Caco-2 (cell line): ENCODE measurements around the gene TENM4. TPM values are rescaled to one million over a fixed set of nuclear protein-coding genes. Genes with fewer than 3 reads are reported as not detected.

ENCODE experiments used
- BruUV-seq: library from RNA; stranded (reverse); fragments of 400-500 nt; replicated peaks from 2 replicates; lab custom pipeline; 2021; lab: Mats Ljungman, UMichigan
- CTCF ChIA-PET: fragments of 300-600 bp; sonication (Branson Sonifier 250); formaldehyde crosslinking; loops from one replicate; lab custom pipeline; 2022; ENCODE audit warnings: antibody characterized with exemption; lab: Charles Lee
- POLR2A ChIA-PET: fragments of 300-600 bp; sonication (Branson Sonifier 250); formaldehyde crosslinking; loops from one replicate; lab custom pipeline; 2022; ENCODE audit warnings: antibody characterized with exemption; lab: Charles Lee
- DNase-seq, 2 experiments: peaks; one replicate each; pipeline versions ENCODE4 v3.0.0 to v3.0.0-alpha.2; 2020 to 2022
- H3K27me3 ChIP-seq: replicated peaks from 2 replicates; pipeline ENCODE4 v1.6.0; 2011; ENCODE audit warnings: low read length; ENCODE audit not compliant: control insufficient read depth, insufficient read depth
- H3K36me3 ChIP-seq: 2 replicates; pipeline ENCODE4 v1.5.1; 2011; ENCODE audit warnings: low read length; ENCODE audit not compliant: control insufficient read depth, insufficient read depth
- H3K4me1 ChIP-seq: fragments of 250-450 bp; sonication (Bioruptor Pico); 2 replicates; pipeline ENCODE4 v1.5.1; 2020; ENCODE audit warnings: mild to moderate bottlenecking
- H3K4me3 ChIP-seq: 2 replicates; pipeline ENCODE4 v1.5.1; 2011; ENCODE audit warnings: low read depth, mild to moderate bottlenecking, control low read depth, low read length
- H3K9me3 ChIP-seq: fragments of 250-450 bp; sonication (Bioruptor Pico); 2 replicates; pipeline ENCODE4 v1.5.1; 2020; ENCODE audit warnings: mild to moderate bottlenecking, moderate library complexity
- H3K27ac Mint-ChIP-seq: one replicate; pipeline ENCODE4 v1.8.0; 2022; ENCODE audit warnings: mixed read lengths; ENCODE audit not compliant: unreplicated experiment
- H3K27me3 Mint-ChIP-seq: one replicate; pipeline ENCODE4 v1.8.0; 2022; ENCODE audit warnings: mixed read lengths; ENCODE audit not compliant: insufficient read depth, unreplicated experiment
- H3K36me3 Mint-ChIP-seq: one replicate; pipeline ENCODE4 v1.8.0; 2022; ENCODE audit warnings: mild to moderate bottlenecking, mixed read lengths; ENCODE audit not compliant: insufficient read depth, unreplicated experiment
- H3K4me1 Mint-ChIP-seq: one replicate; pipeline ENCODE4 v1.8.0; 2022; ENCODE audit warnings: low read depth, mixed read lengths; ENCODE audit not compliant: unreplicated experiment
- H3K4me3 Mint-ChIP-seq: one replicate; pipeline ENCODE4 v1.8.0; 2022; ENCODE audit warnings: mild to moderate bottlenecking, moderate library complexity, mixed read lengths; ENCODE audit not compliant: unreplicated experiment
- H3K9me3 Mint-ChIP-seq: one replicate; pipeline ENCODE4 v1.8.0; 2022; ENCODE audit warnings: mixed read lengths; ENCODE audit not compliant: unreplicated experiment
- intact Hi-C: fragments of 100-400 bp; cut with micrococcal nuclease; formaldehyde crosslinking; loops from one replicate; pipeline ENCODE4 v1.10.0; 2022; ENCODE audit not compliant: unreplicated experiment
- total RNA-seq: library from RNA; stranded (reverse); gene quantifications from 2 replicates; pipeline ENCODE4 v1.2.3, GENCODE V29; 2022
- TF ChIP-seq, protein P1 (sequence below), 2 experiments: fragments of 200-600 bp in 1 of 2; IDR thresholded peaks; 1 replicate in 1 of 2; 2 replicates in 1 of 2; pipeline versions ENCODE4 v1.5.1 to v1.8.0; 2011 to 2022; ENCODE audit warnings: antibody characterized with exemption in 1 of 2, control low read depth in 1 of 2, inconsistent platforms in 1 of 2, low read depth in 1 of 2, low read length in 1 of 2, mild to moderate bottlenecking in 1 of 2, moderate library complexity in 1 of 2; ENCODE audit not compliant: insufficient read depth in 1 of 2, severe bottlenecking in 1 of 2, unreplicated experiment in 1 of 2

Gene TENM4
- total RNA-seq, 1 experiment from 2014 or later = 1.1 TPM

DNA sequence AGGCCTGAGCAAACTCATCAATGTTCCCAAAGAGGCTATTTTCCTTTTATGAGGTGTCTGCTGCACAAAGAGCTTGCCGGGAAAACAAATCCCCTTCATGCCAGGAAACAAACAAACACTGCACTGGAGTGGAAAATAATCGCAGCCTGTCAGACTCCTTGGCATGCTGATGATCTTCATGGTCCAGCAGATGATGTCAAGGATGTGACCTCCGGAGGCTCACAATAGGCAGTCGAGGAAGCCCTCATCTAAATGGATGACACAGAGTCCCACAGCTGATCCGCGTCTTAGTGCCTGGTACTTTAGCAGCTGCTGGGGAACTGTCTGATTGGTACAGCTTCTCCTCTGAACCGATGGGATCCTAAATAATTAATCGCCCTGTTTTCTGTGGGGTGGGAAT lies 187.6 kb downstream of the TENM4 start:
- Mint-ChIP-seq H3K27me3 (peaks cover 18% of the 10 kb centered on the region), H3K9me3 (no peaks in the 10 kb centered on the region), H3K4me1 (no peaks in the 10 kb centered on the region), H3K27ac (no peak overlapping the region), H3K36me3 (no peaks in the 10 kb centered on the region), H3K4me3 (no peak overlapping the region)
- ChIA-PET CTCF (interaction anchor here (1.1 kb wide), 1 partner anchor 197 kb away, joined by 3 read pairs; no protein-coding TSS in a partner anchor), POLR2A (no interaction called here)
- intact Hi-C loops = loop anchor here (10.0 kb wide), 1 partner anchor 608 kb away; no protein-coding TSS in a partner anchor
- no peaks in the 10 kb centered on the region for H3K4me1 ChIP-seq
- no TSS peak for BruUV-seq
- H3K4me3 ChIP-seq = no peak overlapping the region
- no peak for DNase-seq
- H3K27me3 ChIP-seq = no peaks in the 10 kb centered on the region
- no peaks in the 10 kb centered on the region for H3K9me3 ChIP-seq
- TF ChIP-seq, protein P1, sequence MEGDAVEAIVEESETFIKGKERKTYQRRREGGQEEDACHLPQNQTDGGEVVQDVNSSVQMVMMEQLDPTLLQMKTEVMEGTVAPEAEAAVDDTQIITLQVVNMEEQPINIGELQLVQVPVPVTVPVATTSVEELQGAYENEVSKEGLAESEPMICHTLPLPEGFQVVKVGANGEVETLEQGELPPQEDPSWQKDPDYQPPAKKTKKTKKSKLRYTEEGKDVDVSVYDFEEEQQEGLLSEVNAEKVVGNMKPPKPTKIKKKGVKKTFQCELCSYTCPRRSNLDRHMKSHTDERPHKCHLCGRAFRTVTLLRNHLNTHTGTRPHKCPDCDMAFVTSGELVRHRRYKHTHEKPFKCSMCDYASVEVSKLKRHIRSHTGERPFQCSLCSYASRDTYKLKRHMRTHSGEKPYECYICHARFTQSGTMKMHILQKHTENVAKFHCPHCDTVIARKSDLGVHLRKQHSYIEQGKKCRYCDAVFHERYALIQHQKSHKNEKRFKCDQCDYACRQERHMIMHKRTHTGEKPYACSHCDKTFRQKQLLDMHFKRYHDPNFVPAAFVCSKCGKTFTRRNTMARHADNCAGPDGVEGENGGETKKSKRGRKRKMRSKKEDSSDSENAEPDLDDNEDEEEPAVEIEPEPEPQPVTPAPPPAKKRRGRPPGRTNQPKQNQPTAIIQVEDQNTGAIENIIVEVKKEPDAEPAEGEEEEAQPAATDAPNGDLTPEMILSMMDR (IDR thresholded peaks at IDR 0.05; ENCODE audit: insufficient read depth in 1 of 2, low read depth in 1 of 2, low read length in 1 of 2, severe bottlenecking in 1 of 2, unreplicated experiment in 1 of 2) = no peak
- H3K36me3 ChIP-seq = no peaks in the 10 kb centered on the region

DNA sequence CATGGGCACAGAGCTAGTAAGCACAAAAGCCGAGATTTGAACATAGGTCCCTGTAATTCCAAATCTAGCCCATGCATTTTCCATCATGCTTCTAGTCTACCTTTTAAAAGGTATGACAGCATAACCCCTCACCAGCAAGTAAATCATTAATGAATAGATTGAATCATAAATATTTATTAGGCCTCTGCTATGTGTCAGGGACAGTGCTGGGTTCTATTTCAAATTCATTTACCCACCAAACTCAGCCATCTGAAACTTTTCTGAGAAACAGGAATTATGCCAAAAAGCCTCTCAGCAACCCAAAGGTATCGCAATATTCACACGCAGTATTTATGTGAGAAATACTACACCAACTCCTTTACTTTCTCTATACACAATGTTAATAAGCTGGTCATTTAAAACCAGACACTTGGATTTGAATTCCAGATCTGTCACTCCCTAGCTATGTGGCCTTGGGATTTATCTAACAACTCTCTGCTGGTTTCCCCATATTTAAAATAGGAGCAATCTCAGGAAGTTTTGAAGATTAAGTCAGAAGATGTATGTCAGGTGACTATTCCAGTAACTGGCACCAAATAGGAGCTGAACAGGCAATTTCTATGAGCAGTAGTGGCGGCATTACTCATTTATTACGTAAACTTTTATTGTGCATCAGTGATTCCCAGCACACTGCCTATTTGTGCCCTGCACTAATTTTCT lies 191.4 kb downstream of the TENM4 start:
- no peaks in the 10 kb centered on the region for H3K36me3 ChIP-seq
- peaks cover 25% of the 10 kb centered on the region for H3K27me3 Mint-ChIP-seq
- DNase-seq = no peak
- TF ChIP-seq, protein P1 (IDR thresholded peaks at IDR 0.05; ENCODE audit: insufficient read depth in 1 of 2, low read depth in 1 of 2, low read length in 1 of 2, severe bottlenecking in 1 of 2, unreplicated experiment in 1 of 2) = no peak
- no peaks in the 10 kb centered on the region for H3K36me3 Mint-ChIP-seq
- no peak overlapping the region for H3K4me3 Mint-ChIP-seq
- intact Hi-C loops = no loop called here
- no peaks in the 10 kb centered on the region for H3K4me1 Mint-ChIP-seq
- no peaks in the 10 kb centered on the region for H3K9me3 Mint-ChIP-seq
- no peak overlapping the region for H3K27ac Mint-ChIP-seq
- no peak overlapping the region for H3K4me3 ChIP-seq
- no peaks in the 10 kb centered on the region for H3K9me3 ChIP-seq
- ChIA-PET CTCF (interaction anchor here (1.8 kb wide), 1 partner anchor 10 kb away, joined by 5 read pairs; no protein-coding TSS in a partner anchor), POLR2A (no interaction called here)
- H3K27me3 ChIP-seq = no peaks in the 10 kb centered on the region; the same call in none of the 2 replicates
- no peaks in the 10 kb centered on the region for H3K4me1 ChIP-seq
- BruUV-seq = no TSS peak

DNA sequence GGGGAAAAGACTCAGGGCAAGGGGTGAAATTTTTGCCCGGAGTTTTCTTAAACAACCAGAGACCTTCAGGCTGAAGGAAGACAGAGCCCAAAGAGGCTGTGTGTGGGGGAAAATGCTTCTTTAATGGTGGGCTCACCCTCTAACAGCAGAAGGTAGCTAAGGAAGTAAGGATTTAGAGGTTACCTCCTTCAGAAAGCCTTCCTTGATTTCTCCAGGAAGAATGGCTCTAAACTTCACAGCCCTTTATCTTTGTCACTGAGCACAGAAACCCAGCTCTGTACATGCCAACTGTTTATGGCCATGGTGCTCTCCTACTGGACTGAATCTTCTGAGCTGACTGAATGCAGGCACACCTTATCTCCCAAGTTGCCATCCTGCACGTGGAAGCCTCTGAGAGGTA lies 196.0 kb downstream of the TENM4 start:
- Mint-ChIP-seq H3K4me3 (no peak overlapping the region), H3K27ac (no peak overlapping the region), H3K9me3 (no peaks in the 10 kb centered on the region), H3K4me1 (no peaks in the 10 kb centered on the region), H3K27me3 (peaks cover 20% of the 10 kb centered on the region), H3K36me3 (no peaks in the 10 kb centered on the region)
- ChIA-PET POLR2A (no interaction called here), CTCF (interaction anchor here (0.6 kb wide), 1 partner anchor 1460 kb away, joined by 3 read pairs; no protein-coding TSS in a partner anchor)
- no peak for DNase-seq
- TF ChIP-seq, protein P1 (IDR thresholded peaks at IDR 0.05; ENCODE audit: insufficient read depth in 1 of 2, low read depth in 1 of 2, low read length in 1 of 2, severe bottlenecking in 1 of 2, unreplicated experiment in 1 of 2) = no peak
- intact Hi-C loops = no loop called here
- no peaks in the 10 kb centered on the region for H3K9me3 ChIP-seq
- H3K27me3 ChIP-seq = no peaks in the 10 kb centered on the region; the same call in none of the 2 replicates
- no peaks in the 10 kb centered on the region for H3K4me1 ChIP-seq
- BruUV-seq = no TSS peak
- H3K36me3 ChIP-seq = no peaks in the 10 kb centered on the region
- no peak overlapping the region for H3K4me3 ChIP-seq
